Uterus (tissue), 2 donors: ENCODE measurements around the gene TWSG1.
"Not testable (repeated sequence)": the region's sequence is repeated elsewhere in the genome, so short reads cannot be mapped to it uniquely, and the experiment has no call there.

Experiments
- POLR2A ChIP-seq, 2 donors: fragments of 450-650 bp; IDR thresholded peaks; one replicate each; pipeline ENCODE4 v1.6.1; 2016; ENCODE audit warnings: antibody characterized with exemption in 2 of 2, mild to moderate bottlenecking in 1 of 2, moderate library complexity in 1 of 2
- TF ChIP-seq, protein P1 (sequence below), 4 experiments: fragments of 200-600 bp in 2 of 4; fragments of 450-650 bp in 2 of 4; sonication (generic) in 2 of 4; IDR thresholded peaks; one replicate each; pipeline ENCODE4 v1.5.1; 2016 to 2019; ENCODE audit warnings: antibody characterized with exemption in 4 of 4, mild to moderate bottlenecking in 2 of 4, moderate library complexity in 1 of 4

GRCh38 chr18:9423648-9424047 is 89.1 kb downstream of the TWSG1 start:
- TF ChIP-seq, protein P1, sequence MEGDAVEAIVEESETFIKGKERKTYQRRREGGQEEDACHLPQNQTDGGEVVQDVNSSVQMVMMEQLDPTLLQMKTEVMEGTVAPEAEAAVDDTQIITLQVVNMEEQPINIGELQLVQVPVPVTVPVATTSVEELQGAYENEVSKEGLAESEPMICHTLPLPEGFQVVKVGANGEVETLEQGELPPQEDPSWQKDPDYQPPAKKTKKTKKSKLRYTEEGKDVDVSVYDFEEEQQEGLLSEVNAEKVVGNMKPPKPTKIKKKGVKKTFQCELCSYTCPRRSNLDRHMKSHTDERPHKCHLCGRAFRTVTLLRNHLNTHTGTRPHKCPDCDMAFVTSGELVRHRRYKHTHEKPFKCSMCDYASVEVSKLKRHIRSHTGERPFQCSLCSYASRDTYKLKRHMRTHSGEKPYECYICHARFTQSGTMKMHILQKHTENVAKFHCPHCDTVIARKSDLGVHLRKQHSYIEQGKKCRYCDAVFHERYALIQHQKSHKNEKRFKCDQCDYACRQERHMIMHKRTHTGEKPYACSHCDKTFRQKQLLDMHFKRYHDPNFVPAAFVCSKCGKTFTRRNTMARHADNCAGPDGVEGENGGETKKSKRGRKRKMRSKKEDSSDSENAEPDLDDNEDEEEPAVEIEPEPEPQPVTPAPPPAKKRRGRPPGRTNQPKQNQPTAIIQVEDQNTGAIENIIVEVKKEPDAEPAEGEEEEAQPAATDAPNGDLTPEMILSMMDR (IDR thresholded peaks at IDR 0.05), result not testable (repeated sequence)
- not testable (repeated sequence) for TF ChIP-seq POLR2A (IDR thresholded peaks at IDR 0.05)
